GM23248 (cell line): ENCODE results near the gene UBP1.

ENCODE experiments used
- EZH2 ChIP-seq: fragments of 200-600 bp; sonication (generic); IDR thresholded peaks from 2 replicates; pipeline ENCODE4 v1.6.1; 2018; ENCODE audit warnings: antibody characterized with exemption, mild to moderate bottlenecking; ENCODE audit not compliant: insufficient read depth, poor library complexity, severe bottlenecking
- EZH2phosphoT487 ChIP-seq: fragments of 200-600 bp; sonication (generic); IDR thresholded peaks from 2 replicates; pipeline ENCODE4 v1.6.1; 2018; ENCODE audit warnings: antibody characterized with exemption, moderate library complexity, mild to moderate bottlenecking, low read depth; ENCODE audit not compliant: insufficient read depth

DNA sequence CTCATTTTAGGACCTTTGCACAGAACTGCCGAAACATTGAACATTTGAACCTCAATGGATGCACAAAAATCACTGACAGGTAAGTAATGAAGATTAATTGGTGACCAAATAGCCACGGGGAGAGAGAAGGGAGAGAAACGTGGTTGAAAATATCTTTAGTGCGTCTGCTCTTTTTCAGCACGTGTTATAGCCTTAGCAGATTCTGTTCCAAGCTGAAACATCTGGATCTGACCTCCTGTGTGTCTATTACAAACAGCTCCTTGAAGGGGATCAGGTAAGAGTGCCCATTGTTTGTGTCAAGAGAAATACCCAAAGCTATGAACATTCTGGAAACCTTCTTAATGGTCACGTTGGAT, 67.1 kb downstream of the UBP1 start:
- TF ChIP-seq EZH2phosphoT487, result no peak
- TF ChIP-seq EZH2, result no peak
